ENCODE results near the gene VASN.

The VASN gene

DNA sequence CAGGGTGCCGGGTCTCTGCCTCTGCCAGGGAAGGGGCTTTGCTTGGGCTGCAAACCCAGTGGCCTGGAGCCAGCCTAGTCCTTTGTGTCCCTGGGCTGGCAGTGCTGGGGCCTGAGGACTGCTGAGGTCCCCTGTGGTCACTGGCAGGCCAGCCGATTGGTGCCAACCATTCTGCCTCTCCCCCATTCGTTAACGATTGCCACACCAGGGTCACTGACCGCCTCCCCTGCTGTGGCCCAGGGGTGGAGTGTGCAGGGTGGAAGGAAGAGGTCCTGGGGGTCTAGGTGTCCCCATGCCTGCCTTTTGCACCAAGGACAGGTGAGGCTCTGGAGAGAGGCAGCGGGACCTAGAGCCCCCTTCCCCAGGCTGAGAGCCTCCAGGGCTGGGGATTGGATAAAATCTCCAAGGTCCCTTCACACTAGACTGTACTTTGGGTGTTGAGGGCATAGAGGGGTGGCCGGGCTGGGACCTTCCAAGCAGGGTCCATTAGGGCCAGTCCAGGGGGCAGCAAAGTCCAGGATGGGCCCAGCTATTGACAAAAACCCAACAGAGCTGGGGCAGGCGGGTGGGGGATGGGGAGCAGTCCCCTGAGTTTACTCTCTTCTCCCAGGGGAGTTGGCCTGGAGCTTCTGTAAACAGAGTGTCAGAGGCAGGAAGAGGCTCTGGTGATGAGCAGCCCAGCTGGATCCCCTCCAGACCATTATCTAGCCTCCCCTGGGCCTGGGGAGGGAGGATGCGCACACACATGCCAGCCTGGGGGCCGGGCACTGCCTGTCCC lies 1.1 kb downstream of the VASN start:
- Histone ChIP-seq H3K4me2 (ENCODE audit: insufficient read depth, low read length) (no peak overlapping the region), H3K4me1 (ENCODE audit: insufficient read depth, low read length) (no peaks in the 10 kb centered on the region), H3K27me3 (ENCODE audit: insufficient read depth, low read length, poor library complexity) (no peaks in the 10 kb centered on the region), H3K9ac (ENCODE audit: low read depth, low read length) (no peak overlapping the region), H3K9me3 (ENCODE audit: insufficient read depth, low read length, severe bottlenecking) (no peaks in the 10 kb centered on the region), H3K4me3 (ENCODE audit: low read depth in 1 of 2, low read length in 2 of 2) (no peak overlapping the region), H4K20me1 (ENCODE audit: insufficient read depth, low read length) (peaks cover 43% of the 10 kb centered on the region), H2AFZ (ENCODE audit: low read depth, low read length) (no peak overlapping the region), H3K36me3 (ENCODE audit: insufficient read depth, low read length) (peaks cover 3% of the 10 kb centered on the region; the same call in 1 of the 2 replicates), H3K79me2 (ENCODE audit: insufficient read depth, low read length) (no peaks in the 10 kb centered on the region), H3K27ac (ENCODE audit: low read length) (no peak overlapping the region; the same call in 1 of the 2 replicates)
- TF ChIP-seq, protein P1, sequence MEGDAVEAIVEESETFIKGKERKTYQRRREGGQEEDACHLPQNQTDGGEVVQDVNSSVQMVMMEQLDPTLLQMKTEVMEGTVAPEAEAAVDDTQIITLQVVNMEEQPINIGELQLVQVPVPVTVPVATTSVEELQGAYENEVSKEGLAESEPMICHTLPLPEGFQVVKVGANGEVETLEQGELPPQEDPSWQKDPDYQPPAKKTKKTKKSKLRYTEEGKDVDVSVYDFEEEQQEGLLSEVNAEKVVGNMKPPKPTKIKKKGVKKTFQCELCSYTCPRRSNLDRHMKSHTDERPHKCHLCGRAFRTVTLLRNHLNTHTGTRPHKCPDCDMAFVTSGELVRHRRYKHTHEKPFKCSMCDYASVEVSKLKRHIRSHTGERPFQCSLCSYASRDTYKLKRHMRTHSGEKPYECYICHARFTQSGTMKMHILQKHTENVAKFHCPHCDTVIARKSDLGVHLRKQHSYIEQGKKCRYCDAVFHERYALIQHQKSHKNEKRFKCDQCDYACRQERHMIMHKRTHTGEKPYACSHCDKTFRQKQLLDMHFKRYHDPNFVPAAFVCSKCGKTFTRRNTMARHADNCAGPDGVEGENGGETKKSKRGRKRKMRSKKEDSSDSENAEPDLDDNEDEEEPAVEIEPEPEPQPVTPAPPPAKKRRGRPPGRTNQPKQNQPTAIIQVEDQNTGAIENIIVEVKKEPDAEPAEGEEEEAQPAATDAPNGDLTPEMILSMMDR (IDR thresholded peaks at IDR 0.05; ENCODE audit: borderline replicate concordance, extremely low read depth, low read length, poor library complexity, severe bottlenecking): no peak
- TF ChIP-seq EZH2 (IDR thresholded peaks at IDR 0.05; ENCODE audit: borderline replicate concordance, low read depth, low read length, severe bottlenecking): no peak
- no peak for DNase-seq
- no peak for ATAC-seq (ENCODE audit: insufficient read depth, low read depth)

DNA sequence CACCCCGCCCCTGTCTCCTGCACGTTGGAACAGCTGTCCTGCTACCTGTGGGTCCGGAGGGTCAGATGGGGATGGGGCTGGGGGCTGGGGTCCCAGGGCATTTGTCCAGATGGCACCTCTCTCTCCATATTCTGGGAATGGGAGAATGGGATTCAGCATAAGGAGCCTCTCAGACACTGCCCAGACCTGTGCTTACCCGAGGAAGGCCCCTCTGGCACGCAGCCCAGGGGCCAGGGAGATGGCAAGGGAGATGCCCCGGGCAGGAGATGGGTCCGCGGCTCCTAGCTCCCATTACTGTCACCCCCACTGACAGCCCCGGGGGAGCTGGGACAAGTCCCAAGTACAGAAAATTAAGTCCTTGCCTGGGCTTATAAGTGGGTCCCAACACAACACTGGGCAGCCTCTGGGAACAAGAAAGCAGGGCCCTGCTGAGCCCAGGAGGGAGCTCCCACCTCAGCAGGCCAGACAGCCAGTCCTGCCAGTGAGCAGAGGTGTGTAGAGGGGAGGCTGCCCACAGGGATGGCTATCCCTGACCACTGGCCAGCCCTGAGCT lies 1.8 kb downstream of the VASN start:
- peaks cover 50% of the 10 kb centered on the region for H4K20me1 ChIP-seq (ENCODE audit: insufficient read depth, low read length)
- TF ChIP-seq, protein P1 (IDR thresholded peaks at IDR 0.05; ENCODE audit: borderline replicate concordance, extremely low read depth, low read length, poor library complexity, severe bottlenecking): no peak
- no peak for TF ChIP-seq EZH2 (IDR thresholded peaks at IDR 0.05; ENCODE audit: borderline replicate concordance, low read depth, low read length, severe bottlenecking)
- no peaks in the 10 kb centered on the region for H3K79me2 ChIP-seq (ENCODE audit: insufficient read depth, low read length)
- no peak overlapping the region for H3K27ac ChIP-seq (ENCODE audit: low read length)
- peaks cover 3% of the 10 kb centered on the region; the same call in 1 of the 2 replicates for H3K36me3 ChIP-seq (ENCODE audit: insufficient read depth, low read length)
- DNase-seq (no peak), ATAC-seq (ENCODE audit: insufficient read depth, low read depth) (0 out of 3 replicates have a peak, but pooled peaks have one; percentile 20)
- H3K9ac ChIP-seq (ENCODE audit: low read depth, low read length): no peak overlapping the region
- H3K9me3 ChIP-seq (ENCODE audit: insufficient read depth, low read length, severe bottlenecking): no peaks in the 10 kb centered on the region
- H3K4me3 ChIP-seq (ENCODE audit: low read depth in 1 of 2, low read length in 2 of 2): no peak overlapping the region
- no peaks in the 10 kb centered on the region for H3K27me3 ChIP-seq (ENCODE audit: insufficient read depth, low read length, poor library complexity)
- no peaks in the 10 kb centered on the region for H3K4me1 ChIP-seq (ENCODE audit: insufficient read depth, low read length)
- no peak overlapping the region for H3K4me2 ChIP-seq (ENCODE audit: insufficient read depth, low read length)
- no peak overlapping the region for H2AFZ ChIP-seq (ENCODE audit: low read depth, low read length)

DNA sequence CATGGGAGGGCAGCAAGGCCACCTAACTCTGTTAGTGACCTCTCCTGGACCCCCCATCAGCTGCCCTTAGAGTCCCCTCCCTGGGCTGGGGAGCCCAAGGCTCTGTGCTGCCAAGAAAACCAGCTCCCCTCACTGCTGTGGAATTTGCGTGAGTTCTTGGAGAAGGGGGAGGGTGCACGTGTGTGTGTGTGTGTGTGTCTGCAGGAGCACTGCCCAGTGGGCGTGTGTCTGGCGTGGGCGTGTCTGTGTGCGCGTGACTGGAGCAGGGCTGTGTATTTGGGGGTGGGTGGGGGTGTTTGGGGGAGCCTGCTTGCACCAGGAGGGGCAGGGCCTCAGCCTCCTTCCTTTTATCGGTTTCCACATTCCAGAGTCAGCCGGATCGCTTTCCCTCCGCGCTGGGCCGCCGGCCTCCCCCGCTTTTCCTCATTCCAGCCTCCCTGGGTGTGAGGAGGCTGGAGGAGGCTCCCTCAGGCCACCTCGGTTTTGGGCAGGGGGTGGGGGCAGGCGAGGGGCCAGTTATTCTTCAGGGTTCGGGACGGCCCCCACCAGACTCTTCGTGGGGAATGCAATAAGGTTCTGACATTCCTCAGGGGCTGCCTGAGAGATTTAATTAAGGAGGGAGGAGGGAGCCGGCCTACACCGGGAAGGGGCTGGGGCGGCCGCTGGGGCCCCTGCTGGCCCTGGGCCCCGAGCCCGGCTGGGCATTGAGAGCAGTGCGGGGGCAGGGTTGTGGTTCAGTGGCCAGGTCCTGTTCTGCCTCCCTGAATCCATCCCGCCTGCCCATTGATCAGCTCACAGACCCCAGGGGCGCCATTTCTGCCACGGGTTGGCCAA lies 2.5 kb downstream of the VASN start:
- Histone ChIP-seq H3K27me3 (ENCODE audit: insufficient read depth, low read length, poor library complexity) (no peaks in the 10 kb centered on the region), H3K36me3 (ENCODE audit: insufficient read depth, low read length) (peaks cover 3% of the 10 kb centered on the region; the same call in 1 of the 2 replicates), H3K27ac (ENCODE audit: low read length) (no peak overlapping the region), H4K20me1 (ENCODE audit: insufficient read depth, low read length) (peaks cover 50% of the 10 kb centered on the region), H3K4me3 (ENCODE audit: low read depth in 1 of 2, low read length in 2 of 2) (no peak overlapping the region), H3K9me3 (ENCODE audit: insufficient read depth, low read length, severe bottlenecking) (no peaks in the 10 kb centered on the region), H2AFZ (ENCODE audit: low read depth, low read length) (no peak overlapping the region), H3K4me2 (ENCODE audit: insufficient read depth, low read length) (no peak overlapping the region), H3K9ac (ENCODE audit: low read depth, low read length) (no peak overlapping the region), H3K4me1 (ENCODE audit: insufficient read depth, low read length) (no peaks in the 10 kb centered on the region), H3K79me2 (ENCODE audit: insufficient read depth, low read length) (no peaks in the 10 kb centered on the region)
- DNase-seq (no peak), ATAC-seq (ENCODE audit: insufficient read depth, low read depth) (no peak)
- TF ChIP-seq EZH2 (IDR thresholded peaks at IDR 0.05; ENCODE audit: borderline replicate concordance, low read depth, low read length, severe bottlenecking): no peak
- TF ChIP-seq, protein P1 (IDR thresholded peaks at IDR 0.05; ENCODE audit: borderline replicate concordance, extremely low read depth, low read length, poor library complexity, severe bottlenecking): no peak

Data from DND-41 (cell line).